Right renal pelvis (tissue), 4 donors: ENCODE measurements around the gene SQSTM1. TPM values are rescaled to one million over a fixed set of nuclear protein-coding genes. Genes with fewer than 3 reads are reported as not detected.

Source experiments
- DNase-seq, 4 donors: peaks; one replicate each; pipeline ENCODE4 v3.0.0-alpha.2; 2013; ENCODE audit warnings: low read depth in 4 of 4, low spot score in 3 of 4, missing footprints in 1 of 4
- polyA plus RNA-seq, 4 donors: library from polyadenylated mRNA; unstranded; fragments of 120-200 nt; gene quantifications; one replicate each; pipeline ENCODE4 v1.2.1, GENCODE V29; 2013; ENCODE audit not compliant: insufficient read length in 4 of 4

The SQSTM1 gene
- polyA plus RNA-seq, 4 donors = 97.8 to 133 (median 102) TPM

GRCh38 chr5:179886190-179886911, 65.6 kb downstream of the SQSTM1 start:
- DNase-seq = no peak

GRCh38 chr5:179887095-179887494, 66.4 kb downstream of the SQSTM1 start:
- no peak for DNase-seq

Other genes with a start within 250 kb of the SQSTM1 start
- 1,000 to 10,000 TPM in 2 of 4 donors, 100 to 1,000 TPM in 2; 884 to 1,263 (median 1,004) TPM for gene HNRNPH1, start 197.2 kb upstream of the SQSTM1 start, polyA plus RNA-seq
- under 1 TPM in 3 of 4 donors, not detected in 1; 0.36 to 0.47 (median 0.42) TPM for gene CBY3, start 139.9 kb upstream of the SQSTM1 start, polyA plus RNA-seq
- gene CANX, start 121.9 kb upstream of the SQSTM1 start, polyA plus RNA-seq = 100 to 1,000 TPM; 522 to 659 (median 612) TPM
- gene MAML1, start 88.1 kb upstream of the SQSTM1 start, polyA plus RNA-seq = 10 to 100 TPM; 41.3 to 44.2 (median 42.5) TPM
- 1 to 10 TPM; 2.1 to 6.6 (median 2.7) TPM for gene LTC4S, start 26.9 kb upstream of the SQSTM1 start, polyA plus RNA-seq
- gene MGAT4B, start 14.0 kb upstream of the SQSTM1 start, polyA plus RNA-seq = 100 to 1,000 TPM; 164 to 206 (median 173) TPM
- 10 to 100 TPM; 29.6 to 36.5 (median 30.9) TPM for gene MRNIP, start 37.9 kb downstream of the SQSTM1 start, polyA plus RNA-seq
- 100 to 1,000 TPM in 2 of 4 donors, 10 to 100 TPM in 2; 95.6 to 112 (median 101) TPM for gene TBC1D9B, start 87.0 kb downstream of the SQSTM1 start, polyA plus RNA-seq